Activated CD8-positive, alpha-beta T cell treated with anti-CD3 and anti-CD28 coated beads for 36 hours (primary cell): ENCODE data around the gene PDE4B. TPM values are rescaled to one million over a fixed set of nuclear protein-coding genes. Genes with fewer than 3 reads are reported as not detected.
"Not testable (repeated sequence)": the region's sequence is repeated elsewhere in the genome, so short reads cannot be mapped to it uniquely, and the experiment has no call there.

Experiments
- ATAC-seq: fragments of 200-7000 bp; cut with Tn5 transposase; one replicate; pipeline ENCODE4 v1.10.0; 2021; ENCODE audit warnings: mild to moderate bottlenecking, moderate library complexity
- CTCF ChIA-PET: fragments of 350-600 bp; sonication (Branson Sonifier 250); formaldehyde crosslinking; loops from one replicate; lab custom pipeline; 2021; ENCODE audit warnings: antibody characterized with exemption; lab: Charles Lee
- POLR2A ChIA-PET: fragments of 350-600 bp; sonication (Branson Sonifier 250); formaldehyde crosslinking; loops from one replicate; lab custom pipeline; 2021; ENCODE audit warnings: antibody characterized with exemption; lab: Charles Lee
- DNase-seq: peaks from one replicate; pipeline ENCODE4 v3.0.0-alpha.2; 2020
- H3K27ac Mint-ChIP-seq: one replicate; pipeline ENCODE4 v1.8.0; 2021; ENCODE audit warnings: mild to moderate bottlenecking, mixed read lengths
- H3K27me3 Mint-ChIP-seq: one replicate; pipeline ENCODE4 v1.8.0; 2021; ENCODE audit warnings: mixed read lengths
- H3K36me3 Mint-ChIP-seq: one replicate; pipeline ENCODE4 v1.8.0; 2021; ENCODE audit warnings: low read depth, mixed read lengths
- H3K4me1 Mint-ChIP-seq: one replicate; pipeline ENCODE4 v1.8.0; 2021; ENCODE audit warnings: low read depth, mixed read lengths
- H3K4me3 Mint-ChIP-seq: one replicate; pipeline ENCODE4 v1.8.0; 2021; ENCODE audit warnings: mild to moderate bottlenecking, moderate library complexity, mixed read lengths
- H3K9me3 Mint-ChIP-seq: one replicate; pipeline ENCODE4 v1.8.0; 2021; ENCODE audit warnings: mixed read lengths
- intact Hi-C: fragments of 100-400 bp; cut with micrococcal nuclease; formaldehyde crosslinking; loops from one replicate; pipeline ENCODE4 v1.10.0; 2022
- total RNA-seq, 2 experiments: library from RNA; stranded (reverse); gene quantifications; one replicate each; pipeline ENCODE4 v1.2.3, GENCODE V29; 2021
- TF ChIP-seq, protein P1 (sequence below): fragments of 200-600 bp; IDR thresholded peaks from one replicate; pipeline ENCODE4 v1.8.0; 2022; ENCODE audit warnings: antibody characterized with exemption, mild to moderate bottlenecking

The PDE4B gene
- total RNA-seq, 2 experiments from 2014 or later, result 32.4 to 33.1 TPM

DNA sequence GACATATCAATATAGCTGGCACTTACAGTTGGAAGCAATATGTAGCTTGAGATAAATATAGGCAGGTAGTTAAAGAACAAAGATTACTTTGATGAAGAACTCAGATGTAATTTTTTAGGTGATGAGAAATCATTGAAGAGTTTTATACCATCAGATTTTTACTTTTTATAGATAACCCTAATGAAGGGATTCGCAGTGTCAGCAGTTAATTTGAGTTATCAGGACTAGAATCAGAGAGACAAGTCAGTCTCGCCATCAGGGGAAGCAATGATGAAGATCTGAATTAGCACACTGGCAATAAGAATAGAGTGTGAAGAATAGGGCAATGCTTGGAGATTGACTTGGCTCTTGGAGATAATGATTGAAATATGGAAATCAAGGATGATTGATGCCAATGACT lies 342.5 kb downstream of the PDE4B start:
- TF ChIP-seq, protein P1, sequence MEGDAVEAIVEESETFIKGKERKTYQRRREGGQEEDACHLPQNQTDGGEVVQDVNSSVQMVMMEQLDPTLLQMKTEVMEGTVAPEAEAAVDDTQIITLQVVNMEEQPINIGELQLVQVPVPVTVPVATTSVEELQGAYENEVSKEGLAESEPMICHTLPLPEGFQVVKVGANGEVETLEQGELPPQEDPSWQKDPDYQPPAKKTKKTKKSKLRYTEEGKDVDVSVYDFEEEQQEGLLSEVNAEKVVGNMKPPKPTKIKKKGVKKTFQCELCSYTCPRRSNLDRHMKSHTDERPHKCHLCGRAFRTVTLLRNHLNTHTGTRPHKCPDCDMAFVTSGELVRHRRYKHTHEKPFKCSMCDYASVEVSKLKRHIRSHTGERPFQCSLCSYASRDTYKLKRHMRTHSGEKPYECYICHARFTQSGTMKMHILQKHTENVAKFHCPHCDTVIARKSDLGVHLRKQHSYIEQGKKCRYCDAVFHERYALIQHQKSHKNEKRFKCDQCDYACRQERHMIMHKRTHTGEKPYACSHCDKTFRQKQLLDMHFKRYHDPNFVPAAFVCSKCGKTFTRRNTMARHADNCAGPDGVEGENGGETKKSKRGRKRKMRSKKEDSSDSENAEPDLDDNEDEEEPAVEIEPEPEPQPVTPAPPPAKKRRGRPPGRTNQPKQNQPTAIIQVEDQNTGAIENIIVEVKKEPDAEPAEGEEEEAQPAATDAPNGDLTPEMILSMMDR, result no peak
- H3K9me3 Mint-ChIP-seq, result peaks cover 3% of the 10 kb centered on the region
- peaks cover 2% of the 10 kb centered on the region for H3K4me1 Mint-ChIP-seq
- ChIA-PET CTCF (interaction anchor here (1.0 kb wide), 1 partner anchor 12 kb away, joined by 3 read pairs; no protein-coding TSS in a partner anchor), POLR2A (no interaction called here)
- no peak overlapping the region for H3K27ac Mint-ChIP-seq
- H3K27me3 Mint-ChIP-seq, result peaks cover 1% of the 10 kb centered on the region
- H3K36me3 Mint-ChIP-seq, result no peaks in the 10 kb centered on the region
- H3K4me3 Mint-ChIP-seq, result no peak overlapping the region
- DNase-seq (no peak), ATAC-seq (no peak)
- intact Hi-C loops, result loop anchor here (5.0 kb wide), 1 partner anchor 52 kb away; no protein-coding TSS in a partner anchor

DNA sequence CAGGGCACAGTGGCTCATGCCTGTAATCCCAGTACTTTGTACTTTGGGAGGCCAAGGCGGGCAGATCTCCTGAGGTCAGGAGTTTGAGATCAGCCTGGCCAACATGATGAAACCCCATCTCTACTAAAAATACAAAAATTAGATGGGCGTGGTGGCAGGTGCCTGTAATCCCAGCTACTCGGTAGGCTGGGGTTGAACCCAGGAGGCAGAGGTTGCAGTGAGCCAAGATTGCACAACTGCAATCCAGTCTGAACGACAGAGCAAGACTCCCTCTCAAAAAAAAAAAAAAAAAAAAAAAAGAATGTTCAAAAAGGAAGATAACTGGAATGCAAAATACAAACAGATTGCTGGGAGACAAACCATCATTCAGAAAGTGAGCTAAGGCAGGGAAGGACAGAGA lies 343.7 kb downstream of the PDE4B start:
- POLR2A ChIA-PET, ATAC-seq, H3K4me1 Mint-ChIP-seq, H3K27me3 Mint-ChIP-seq, H3K27ac Mint-ChIP-seq, H3K4me3 Mint-ChIP-seq, H3K36me3 Mint-ChIP-seq, DNase-seq, CTCF ChIA-PET, H3K9me3 Mint-ChIP-seq: not testable (repeated sequence)
- intact Hi-C loops, result loop anchor here (5.0 kb wide), 1 partner anchor 51 kb away; no protein-coding TSS in a partner anchor

DNA sequence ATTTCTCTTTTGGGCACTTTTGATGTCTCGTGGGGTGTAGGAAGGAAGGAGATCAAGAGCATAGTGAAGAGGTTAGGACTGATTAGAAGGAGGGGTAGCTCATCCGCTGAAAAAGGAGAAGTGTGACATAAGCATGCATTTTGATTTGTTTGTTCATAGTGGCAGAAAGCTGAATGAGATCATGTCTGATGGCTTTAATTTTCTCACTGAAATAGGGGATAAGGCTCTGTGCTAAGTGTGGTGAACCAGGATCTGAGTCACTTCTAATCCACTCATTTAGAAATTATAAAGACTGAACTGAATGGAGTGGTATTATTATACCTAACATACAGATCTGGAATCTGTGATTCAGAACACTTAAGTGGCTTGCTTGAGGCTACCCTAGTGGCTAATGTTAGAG lies 344.5 kb downstream of the PDE4B start:
- Mint-ChIP-seq H3K4me3 (no peak overlapping the region), H3K27ac (no peak overlapping the region), H3K36me3 (no peaks in the 10 kb centered on the region), H3K4me1 (peaks cover 2% of the 10 kb centered on the region), H3K9me3 (no peaks in the 10 kb centered on the region), H3K27me3 (peaks cover 1% of the 10 kb centered on the region)
- no peak for DNase-seq
- POLR2A ChIA-PET, result no interaction called here
- TF ChIP-seq, protein P1, result no peak
- peak; percentile 86 for ATAC-seq
- CTCF ChIA-PET, result interaction anchor here (3.1 kb wide), 1 partner anchor 106 kb away, joined by 12 read pairs; no protein-coding TSS in a partner anchor
- intact Hi-C loops, result loop anchor here (5.0 kb wide), 1 partner anchor 50 kb away; no protein-coding TSS in a partner anchor

DNA sequence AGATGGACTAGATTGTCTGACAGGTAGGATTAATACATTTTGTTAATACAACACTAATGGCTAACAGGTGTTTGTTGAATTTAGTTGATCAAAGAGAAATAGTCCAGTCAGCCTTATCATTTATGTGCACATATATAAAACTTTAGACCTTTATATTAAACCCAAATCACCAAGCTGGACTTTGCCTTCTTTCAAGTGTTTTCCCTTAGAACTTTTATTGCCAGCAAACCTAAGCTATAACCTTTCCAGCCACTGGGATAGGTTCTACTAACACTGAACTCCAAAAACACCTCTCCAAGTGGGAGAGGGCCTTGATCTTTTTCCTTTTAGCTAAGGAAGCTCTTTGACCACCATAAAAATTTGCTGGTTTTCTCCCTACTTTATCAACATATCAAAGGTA lies 345.9 kb downstream of the PDE4B start:
- no peak for ATAC-seq
- POLR2A ChIA-PET, result no interaction called here
- Mint-ChIP-seq H3K4me3 (no peak overlapping the region), H3K4me1 (peaks cover 2% of the 10 kb centered on the region), H3K9me3 (no peaks in the 10 kb centered on the region), H3K36me3 (no peaks in the 10 kb centered on the region), H3K27ac (no peak overlapping the region), H3K27me3 (peaks cover 1% of the 10 kb centered on the region)
- intact Hi-C loops, result loop anchor here (5.0 kb wide), 1 partner anchor 49 kb away; no protein-coding TSS in a partner anchor
- DNase-seq, result no peak
- CTCF ChIA-PET, result interaction anchor here (3.1 kb wide), 1 partner anchor 104 kb away, joined by 12 read pairs; no protein-coding TSS in a partner anchor
- TF ChIP-seq, protein P1, result no peak

DNA sequence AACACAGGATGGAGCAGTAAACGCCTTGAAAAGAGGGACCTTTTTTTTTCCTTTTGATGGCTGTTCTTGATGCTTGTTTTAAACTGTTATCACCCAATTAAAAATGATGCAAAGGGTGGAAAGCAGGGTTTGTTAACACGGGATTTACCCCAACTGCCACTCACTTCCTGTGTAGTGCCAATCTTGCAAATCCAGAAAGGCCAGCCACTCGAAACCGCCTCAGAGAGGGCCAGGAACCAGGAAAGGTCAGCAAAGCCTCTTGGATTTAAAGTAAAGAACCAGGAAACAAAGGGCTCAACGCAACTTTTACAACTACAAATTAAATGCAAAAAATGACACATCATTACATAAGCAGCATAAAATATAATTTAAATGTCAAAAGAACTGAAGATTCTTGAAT lies 347.4 kb downstream of the PDE4B start:
- peaks cover 2% of the 10 kb centered on the region for H3K4me1 Mint-ChIP-seq
- no peak for DNase-seq
- H3K36me3 Mint-ChIP-seq, result no peaks in the 10 kb centered on the region
- H3K27me3 Mint-ChIP-seq, result no peaks in the 10 kb centered on the region
- TF ChIP-seq, protein P1, result no peak
- POLR2A ChIA-PET, result no interaction called here
- no peak for ATAC-seq
- CTCF ChIA-PET, result interaction anchor here (1.5 to 3.1 kb wide), 2 partner anchors 100 to 103 kb away, joined by 4 to 12 read pairs; no protein-coding TSS in a partner anchor
- no peak overlapping the region for H3K27ac Mint-ChIP-seq
- no peak overlapping the region for H3K4me3 Mint-ChIP-seq
- intact Hi-C loops, result no loop called here
- H3K9me3 Mint-ChIP-seq, result no peaks in the 10 kb centered on the region
